ENCODE results near the gene PKNOX2. TPM values are rescaled to one million over a fixed set of nuclear protein-coding genes. Genes with fewer than 3 reads are reported as not detected.

PKNOX2 gene
- total and polyA plus RNA-seq, 9 donors: 11.5 to 27.8 (median 24.5) TPM

DNA sequence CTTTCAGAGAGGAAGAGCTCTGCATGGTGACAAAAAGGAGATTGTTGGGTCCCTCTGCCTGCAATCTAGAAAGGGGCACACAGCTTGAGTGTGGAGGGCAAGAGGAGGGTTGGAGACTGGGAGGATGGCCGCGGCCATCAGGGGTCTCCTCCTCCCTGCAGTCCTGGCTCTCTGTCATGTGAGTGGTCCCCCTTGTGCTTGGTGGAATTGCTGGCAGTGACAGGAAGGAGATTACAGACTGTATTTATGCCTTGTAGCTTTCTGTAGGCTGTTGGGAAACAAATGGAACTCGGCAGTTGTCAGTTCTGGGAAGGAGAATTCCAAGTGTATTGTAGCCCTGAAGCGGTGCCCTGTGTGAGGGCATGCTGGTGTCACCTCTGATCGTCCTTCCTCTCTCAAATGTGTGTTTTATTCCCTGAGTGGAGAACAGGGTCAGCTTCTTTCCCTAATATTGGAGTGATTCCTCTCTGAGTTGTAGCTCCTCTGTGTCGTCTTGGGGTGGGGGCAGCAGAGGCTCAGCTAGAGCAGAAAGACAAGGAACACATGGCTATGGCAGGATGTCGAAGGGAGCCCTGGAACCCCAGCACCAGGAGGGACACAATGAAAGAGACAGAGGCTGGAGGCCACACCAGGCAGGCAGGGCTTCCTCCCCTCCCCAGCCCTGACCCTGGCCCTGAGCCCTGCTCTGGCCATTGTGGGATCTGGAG is 163.1 kb downstream of the PKNOX2 start:
- H3K36me3 ChIP-seq (ENCODE audit: control insufficient read depth, insufficient read depth, low read length): peaks cover 10% of the 10 kb centered on the region
- peak overlapping the region; percentile 31 for H3K27ac ChIP-seq (ENCODE audit: low read length)
- H3K9me3 ChIP-seq (replicated peaks; ENCODE audit: control insufficient read depth, low read depth, low read length): no peaks in the 10 kb centered on the region
- H3K4me3 ChIP-seq (ENCODE audit: low read length): no peak overlapping the region
- peaks cover 48% of the 10 kb centered on the region for H3K4me1 ChIP-seq (ENCODE audit: control insufficient read depth, insufficient read depth, low read length)
- WGBS (ENCODE audit: insufficient coverage): 40% methylated on average over 3 of the region's 7 CpGs
- H3K27me3 ChIP-seq (ENCODE audit: control insufficient read depth, insufficient read depth, low read length): no peaks in the 10 kb centered on the region
- no peak for DNase-seq

DNA sequence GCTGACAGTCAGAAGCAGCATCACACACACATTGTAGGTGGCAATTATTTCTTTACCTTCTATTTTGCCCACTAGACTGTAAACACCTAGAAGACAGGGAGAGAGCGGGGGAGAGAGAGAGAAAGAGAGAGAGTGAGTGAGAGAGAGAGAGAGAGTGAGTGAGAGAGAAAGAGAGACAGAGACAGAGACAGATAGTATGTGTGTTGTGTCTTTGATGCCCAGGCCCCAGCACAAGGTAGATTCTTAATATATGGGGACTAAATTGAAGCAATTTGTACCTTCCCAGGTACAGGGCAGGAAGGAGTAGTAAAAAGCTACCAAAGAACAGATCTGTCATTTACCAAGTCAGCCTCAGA is 163.7 kb downstream of the PKNOX2 start:
- no peak for DNase-seq
- H3K27me3 ChIP-seq (ENCODE audit: control insufficient read depth, insufficient read depth, low read length): no peaks in the 10 kb centered on the region
- H3K27ac ChIP-seq (ENCODE audit: low read length): no peak overlapping the region
- H3K36me3 ChIP-seq (ENCODE audit: control insufficient read depth, insufficient read depth, low read length): peaks cover 13% of the 10 kb centered on the region
- H3K4me3 ChIP-seq (ENCODE audit: low read length): no peak overlapping the region
- no peaks in the 10 kb centered on the region for H3K9me3 ChIP-seq (replicated peaks; ENCODE audit: control insufficient read depth, low read depth, low read length)
- H3K4me1 ChIP-seq (ENCODE audit: control insufficient read depth, insufficient read depth, low read length): peaks cover 49% of the 10 kb centered on the region
- no CpG with 5 or more reads among the region's 1 CpG for WGBS (ENCODE audit: insufficient coverage)

GRCh38 chr11:125329786-125330185 is 165.2 kb downstream of the PKNOX2 start:
- H3K27ac ChIP-seq (ENCODE audit: low read length): no peak overlapping the region
- no peaks in the 10 kb centered on the region for H3K9me3 ChIP-seq (replicated peaks; ENCODE audit: control insufficient read depth, low read depth, low read length)
- 43% methylated on average over 9 of the region's 9 CpGs for WGBS (ENCODE audit: insufficient coverage)
- no peak overlapping the region for H3K4me3 ChIP-seq (ENCODE audit: low read length)
- H3K27me3 ChIP-seq (ENCODE audit: control insufficient read depth, insufficient read depth, low read length): no peaks in the 10 kb centered on the region
- peaks cover 10% of the 10 kb centered on the region for H3K36me3 ChIP-seq (ENCODE audit: control insufficient read depth, insufficient read depth, low read length)
- H3K4me1 ChIP-seq (ENCODE audit: control insufficient read depth, insufficient read depth, low read length): peaks cover 60% of the 10 kb centered on the region
- DNase-seq: no peak

DNA sequence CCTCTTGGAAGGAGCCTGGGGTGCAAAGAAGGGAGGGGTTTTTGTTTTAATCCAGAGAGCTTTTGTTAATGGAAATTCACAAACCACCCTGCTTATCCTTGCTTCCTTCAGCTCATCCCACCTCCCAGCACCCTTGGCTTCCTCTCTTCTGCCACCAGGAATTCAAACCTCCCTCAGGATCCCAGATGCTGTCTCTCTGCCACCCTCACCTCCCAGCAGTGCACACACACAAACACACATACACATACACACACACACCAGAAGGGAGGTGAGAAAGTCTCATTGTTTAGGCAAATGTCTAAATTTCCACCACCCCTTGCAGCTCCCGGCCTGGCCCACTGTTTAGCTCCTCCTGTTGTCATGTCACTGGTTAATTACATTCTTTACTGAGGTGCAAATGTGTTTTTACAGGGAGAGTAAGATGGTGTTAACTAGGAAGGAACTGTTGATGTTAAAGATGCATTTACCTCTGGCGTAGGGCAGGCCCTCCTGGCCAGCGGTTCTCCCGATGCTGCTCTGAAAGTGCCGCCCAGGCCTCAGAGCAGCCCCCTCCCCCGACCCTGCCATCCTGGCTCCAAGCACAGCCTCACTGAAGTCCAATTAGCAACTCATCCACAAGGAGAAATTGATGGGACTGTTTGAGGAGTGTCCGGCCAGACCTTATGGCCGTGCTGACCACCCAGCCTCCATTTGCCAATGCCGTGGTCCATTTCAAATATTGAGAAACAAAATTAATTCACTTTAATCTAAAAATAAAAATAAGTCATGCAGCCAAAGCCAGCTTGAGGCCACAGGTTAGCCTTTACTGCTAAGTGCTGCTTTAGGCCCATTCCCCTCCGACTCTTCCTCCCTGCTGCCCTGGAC is 166.1 kb downstream of the PKNOX2 start:
- Histone ChIP-seq H3K36me3 (ENCODE audit: control insufficient read depth, insufficient read depth, low read length) (peaks cover 10% of the 10 kb centered on the region), H3K9me3 (replicated peaks; ENCODE audit: control insufficient read depth, low read depth, low read length) (no peaks in the 10 kb centered on the region), H3K4me1 (ENCODE audit: control insufficient read depth, insufficient read depth, low read length) (peaks cover 69% of the 10 kb centered on the region), H3K4me3 (ENCODE audit: low read length) (no peak overlapping the region), H3K27ac (ENCODE audit: low read length) (no peak overlapping the region), H3K27me3 (ENCODE audit: control insufficient read depth, insufficient read depth, low read length) (no peaks in the 10 kb centered on the region)
- DNase-seq: no peak
- 69% methylated on average over 6 of the region's 10 CpGs for WGBS (ENCODE audit: insufficient coverage)

GRCh38 chr11:125331357-125332035 is 166.9 kb downstream of the PKNOX2 start:
- DNase-seq: peak; percentile 78
- peaks cover 68% of the 10 kb centered on the region for H3K4me1 ChIP-seq (ENCODE audit: control insufficient read depth, insufficient read depth, low read length)
- 35% methylated on average over 6 of the region's 9 CpGs for WGBS (ENCODE audit: insufficient coverage)
- H3K4me3 ChIP-seq (ENCODE audit: low read length): no peak overlapping the region
- H3K27ac ChIP-seq (ENCODE audit: low read length): peak overlapping the region; percentile 42
- H3K9me3 ChIP-seq (replicated peaks; ENCODE audit: control insufficient read depth, low read depth, low read length): no peaks in the 10 kb centered on the region
- H3K36me3 ChIP-seq (ENCODE audit: control insufficient read depth, insufficient read depth, low read length): peaks cover 10% of the 10 kb centered on the region
- no peaks in the 10 kb centered on the region for H3K27me3 ChIP-seq (ENCODE audit: control insufficient read depth, insufficient read depth, low read length)

DNA sequence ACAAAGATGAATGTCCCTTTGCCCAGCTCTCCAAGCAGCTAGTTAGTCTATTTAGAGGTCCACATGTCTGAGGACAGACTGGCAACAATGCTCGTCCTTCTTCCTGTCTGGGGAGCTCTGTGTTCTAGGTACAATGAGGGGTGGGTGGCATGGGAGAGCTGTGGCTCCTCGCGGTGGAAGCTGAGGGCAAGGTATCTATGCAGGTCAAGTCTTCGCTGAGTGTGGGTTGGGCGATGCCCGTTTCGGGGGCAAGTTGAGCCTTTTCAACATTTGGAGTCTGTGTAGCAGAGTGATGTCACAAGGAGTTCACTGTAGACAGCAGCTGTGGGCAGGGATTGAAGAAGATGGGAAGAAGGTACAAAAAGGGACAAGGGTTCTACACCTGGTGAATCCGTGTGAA is 168.3 kb downstream of the PKNOX2 start:
- no peak for DNase-seq
- 96% methylated on average over 4 of the region's 8 CpGs for WGBS (ENCODE audit: insufficient coverage)

DNA sequence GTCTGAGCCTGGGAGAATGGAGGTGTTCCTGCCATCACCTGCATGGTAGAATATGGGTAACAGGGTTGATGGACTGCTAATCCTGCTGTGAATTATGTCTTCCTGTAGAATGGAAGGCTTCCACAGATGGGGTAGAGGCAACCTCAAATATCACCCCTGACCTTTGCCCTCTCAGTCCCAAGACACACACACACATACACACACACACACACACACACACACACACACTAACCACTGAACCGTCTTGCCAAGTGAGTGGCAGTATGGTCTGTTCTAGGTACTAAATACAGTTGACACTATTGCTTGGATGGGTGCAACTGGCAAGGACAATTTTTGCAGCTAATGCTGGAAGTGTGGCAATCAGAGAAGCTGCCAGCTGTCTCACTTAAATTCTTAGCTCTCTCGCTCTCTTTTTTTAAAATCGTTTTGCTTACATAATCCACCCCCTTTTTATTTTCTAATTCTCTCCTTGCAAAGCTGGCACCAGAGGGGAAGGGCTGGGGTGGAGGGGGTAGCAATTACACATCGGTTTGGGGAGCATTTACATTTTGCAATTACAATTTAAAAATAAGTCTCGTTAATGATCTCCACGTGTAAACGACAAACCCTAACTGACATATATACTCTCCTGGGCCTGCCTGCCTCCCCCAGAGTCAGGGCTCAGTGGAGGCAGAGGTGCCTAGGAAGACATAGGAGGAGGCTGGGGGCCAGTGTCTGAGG is 169.0 kb downstream of the PKNOX2 start:
- no CpG with 5 or more reads among the region's 7 CpGs for WGBS (ENCODE audit: insufficient coverage)
- Histone ChIP-seq H3K36me3 (ENCODE audit: control insufficient read depth, insufficient read depth, low read length) (peaks cover 10% of the 10 kb centered on the region), H3K27me3 (ENCODE audit: control insufficient read depth, insufficient read depth, low read length) (peaks cover 2% of the 10 kb centered on the region), H3K9me3 (replicated peaks; ENCODE audit: control insufficient read depth, low read depth, low read length) (no peaks in the 10 kb centered on the region), H3K27ac (ENCODE audit: low read length) (no peak overlapping the region), H3K4me3 (ENCODE audit: low read length) (no peak overlapping the region), H3K4me1 (ENCODE audit: control insufficient read depth, insufficient read depth, low read length) (peaks cover 63% of the 10 kb centered on the region)
- no peak for DNase-seq

More for the DNA sequence above, 168.3 kb downstream of the PKNOX2 start:
- Histone ChIP-seq H3K27ac (ENCODE audit: low read length) (no peak overlapping the region), H3K36me3 (ENCODE audit: control insufficient read depth, insufficient read depth, low read length) (peaks cover 10% of the 10 kb centered on the region), H3K27me3 (ENCODE audit: control insufficient read depth, insufficient read depth, low read length) (peaks cover 2% of the 10 kb centered on the region), H3K4me3 (ENCODE audit: low read length) (no peak overlapping the region), H3K4me1 (ENCODE audit: control insufficient read depth, insufficient read depth, low read length) (peaks cover 63% of the 10 kb centered on the region), H3K9me3 (replicated peaks; ENCODE audit: control insufficient read depth, low read depth, low read length) (no peaks in the 10 kb centered on the region)

DNA sequence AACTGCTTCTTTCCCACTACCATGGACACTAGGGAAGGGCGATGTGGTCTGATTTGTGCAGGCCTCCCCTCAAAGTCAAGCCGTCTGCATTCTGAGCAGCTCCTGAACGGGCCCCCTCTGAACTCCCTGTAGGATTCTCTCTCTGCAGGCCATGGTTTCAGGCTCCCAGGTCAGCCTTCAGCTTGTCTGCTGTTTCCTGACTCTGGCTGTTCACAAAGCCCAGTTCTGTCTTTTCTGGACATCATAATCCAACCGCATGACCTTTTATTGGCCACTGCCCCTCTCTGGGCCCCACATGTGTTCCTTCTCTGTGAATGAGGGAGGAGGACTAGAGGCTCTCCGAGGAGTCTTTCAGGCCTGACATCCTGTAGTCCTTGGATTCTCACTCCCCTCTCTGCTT is 170.6 kb downstream of the PKNOX2 start:
- peaks cover 2% of the 10 kb centered on the region for H3K27me3 ChIP-seq (ENCODE audit: control insufficient read depth, insufficient read depth, low read length)
- H3K4me3 ChIP-seq (ENCODE audit: low read length): no peak overlapping the region
- H3K27ac ChIP-seq (ENCODE audit: low read length): peak overlapping the region; percentile 31
- peaks cover 72% of the 10 kb centered on the region for H3K4me1 ChIP-seq (ENCODE audit: control insufficient read depth, insufficient read depth, low read length)
- WGBS (ENCODE audit: insufficient coverage): 49% methylated on average over 3 of the region's 5 CpGs
- DNase-seq: peak; percentile 92
- H3K36me3 ChIP-seq (ENCODE audit: control insufficient read depth, insufficient read depth, low read length): peaks cover 10% of the 10 kb centered on the region
- no peaks in the 10 kb centered on the region for H3K9me3 ChIP-seq (replicated peaks; ENCODE audit: control insufficient read depth, low read depth, low read length)

DNA sequence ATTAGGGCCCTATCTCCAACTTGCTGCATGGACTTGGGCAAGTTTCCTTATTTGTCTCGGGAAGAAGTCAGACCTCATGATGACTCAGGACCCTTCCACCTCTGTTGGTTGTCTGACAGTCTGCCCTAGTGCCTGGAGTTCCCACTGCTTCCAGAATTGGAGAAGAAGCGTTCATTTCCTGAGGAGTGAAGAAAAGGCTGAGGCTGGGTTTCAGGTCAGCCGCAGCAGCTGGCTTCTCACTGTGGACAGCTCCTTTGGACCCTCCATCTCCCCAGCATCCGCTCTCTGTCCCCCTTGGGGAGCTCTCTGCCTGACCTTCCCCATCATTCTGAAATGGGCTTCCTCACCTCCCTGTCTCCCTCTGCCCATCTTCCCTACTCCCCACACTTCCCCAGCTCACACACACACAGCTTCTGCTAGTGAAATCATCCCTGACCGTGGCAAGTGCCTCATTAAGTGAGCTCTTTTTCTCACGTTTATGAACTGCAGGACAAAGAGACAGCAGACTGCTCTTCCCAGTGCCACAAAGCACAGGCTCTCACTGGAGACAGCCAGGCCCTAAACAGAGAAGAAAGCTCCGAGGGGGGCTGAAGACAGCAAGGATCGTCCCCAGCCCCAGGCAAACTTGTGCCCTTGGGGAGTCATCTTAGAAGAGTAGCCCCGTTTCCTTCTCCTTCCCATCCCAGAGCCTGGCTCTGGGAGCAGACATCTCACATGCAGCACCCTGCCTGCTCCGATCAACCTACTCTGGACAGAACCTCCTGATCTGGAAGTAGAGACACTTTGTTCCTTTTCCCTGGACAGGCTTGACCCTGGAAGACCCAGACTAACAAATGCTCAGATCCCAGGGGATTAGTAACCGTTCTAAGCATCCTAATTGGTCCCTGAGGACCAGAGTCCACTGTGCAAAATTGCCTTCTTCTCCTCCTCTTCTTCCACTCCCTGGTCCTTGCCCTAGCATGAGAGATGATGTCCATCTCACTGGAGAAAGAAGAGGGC is 173.6 kb downstream of the PKNOX2 start:
- no peak for DNase-seq
- 35% methylated on average over 9 of the region's 11 CpGs for WGBS (ENCODE audit: insufficient coverage)

More for the DNA sequence above, 173.6 kb downstream of the PKNOX2 start:
- Histone ChIP-seq H3K27ac (ENCODE audit: low read length) (peak overlapping the region; percentile 90), H3K4me1 (ENCODE audit: control insufficient read depth, insufficient read depth, low read length) (peaks cover 77% of the 10 kb centered on the region), H3K4me3 (ENCODE audit: low read length) (no peak overlapping the region), H3K36me3 (ENCODE audit: control insufficient read depth, insufficient read depth, low read length) (peaks cover 5% of the 10 kb centered on the region), H3K27me3 (ENCODE audit: control insufficient read depth, insufficient read depth, low read length) (peaks cover 2% of the 10 kb centered on the region), H3K9me3 (replicated peaks; ENCODE audit: control insufficient read depth, low read depth, low read length) (no peaks in the 10 kb centered on the region)
